ENCODE results near the gene IGSF23.

DNA sequence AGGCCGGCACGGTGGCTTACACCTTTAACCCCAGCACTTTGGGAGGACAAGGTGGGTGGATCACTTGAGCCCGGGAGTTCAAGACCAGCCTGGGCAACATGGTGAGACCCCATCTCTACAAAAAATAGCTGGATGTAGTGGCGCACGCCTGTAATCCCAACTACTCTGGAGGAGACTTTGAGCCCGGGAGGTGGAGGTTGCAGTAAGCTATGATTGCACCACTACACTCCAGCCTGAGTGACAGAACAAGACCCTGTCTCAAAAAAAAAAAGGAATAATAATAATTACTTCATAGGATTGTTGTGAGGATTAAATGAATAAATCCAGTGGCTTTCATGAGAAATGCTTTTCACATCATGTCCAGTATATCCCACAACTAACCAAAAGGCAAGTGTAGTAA, 8.0 kb downstream of the IGSF23 start:
- TF ChIP-seq EZH2phosphoT487 (IDR thresholded peaks at IDR 0.05; ENCODE audit: insufficient read depth, low read depth) (no peak), EZH2 (IDR thresholded peaks at IDR 0.05; ENCODE audit: insufficient read depth, poor library complexity, severe bottlenecking) (no peak)

Measured in GM23248 (cell line).